ENCODE results near the gene ANKRD40.

- TF ChIP-seq, protein P1, sequence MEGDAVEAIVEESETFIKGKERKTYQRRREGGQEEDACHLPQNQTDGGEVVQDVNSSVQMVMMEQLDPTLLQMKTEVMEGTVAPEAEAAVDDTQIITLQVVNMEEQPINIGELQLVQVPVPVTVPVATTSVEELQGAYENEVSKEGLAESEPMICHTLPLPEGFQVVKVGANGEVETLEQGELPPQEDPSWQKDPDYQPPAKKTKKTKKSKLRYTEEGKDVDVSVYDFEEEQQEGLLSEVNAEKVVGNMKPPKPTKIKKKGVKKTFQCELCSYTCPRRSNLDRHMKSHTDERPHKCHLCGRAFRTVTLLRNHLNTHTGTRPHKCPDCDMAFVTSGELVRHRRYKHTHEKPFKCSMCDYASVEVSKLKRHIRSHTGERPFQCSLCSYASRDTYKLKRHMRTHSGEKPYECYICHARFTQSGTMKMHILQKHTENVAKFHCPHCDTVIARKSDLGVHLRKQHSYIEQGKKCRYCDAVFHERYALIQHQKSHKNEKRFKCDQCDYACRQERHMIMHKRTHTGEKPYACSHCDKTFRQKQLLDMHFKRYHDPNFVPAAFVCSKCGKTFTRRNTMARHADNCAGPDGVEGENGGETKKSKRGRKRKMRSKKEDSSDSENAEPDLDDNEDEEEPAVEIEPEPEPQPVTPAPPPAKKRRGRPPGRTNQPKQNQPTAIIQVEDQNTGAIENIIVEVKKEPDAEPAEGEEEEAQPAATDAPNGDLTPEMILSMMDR (IDR thresholded peaks at IDR 0.05), result no peak
- peak; percentile 50 to 83 (median 80) for TF ChIP-seq POLR2AphosphoS5 (IDR thresholded peaks at IDR 0.05)
- TF ChIP-seq EP300 (IDR thresholded peaks at IDR 0.05; ENCODE audit: low read depth), result peak; percentile 57
- peak; percentile 32 for TF ChIP-seq POLR2A (IDR thresholded peaks at IDR 0.05)
Observed at GRCh38 chr17:50686494-50687199, 21.1 kb downstream of the ANKRD40 start.

Measured in transverse colon (tissue), 4 donors.